Measurements from ENCODE around the gene DEPP1. TPM values are rescaled to one million over a fixed set of nuclear protein-coding genes. Genes with fewer than 3 reads are reported as not detected.

The DEPP1 gene
- total and polyA plus RNA-seq, 2 of the 13 experiments (the other 11 are each of a cell fraction or from before 2014, with no cell fraction given), result 14.8 to 270 TPM

DNA sequence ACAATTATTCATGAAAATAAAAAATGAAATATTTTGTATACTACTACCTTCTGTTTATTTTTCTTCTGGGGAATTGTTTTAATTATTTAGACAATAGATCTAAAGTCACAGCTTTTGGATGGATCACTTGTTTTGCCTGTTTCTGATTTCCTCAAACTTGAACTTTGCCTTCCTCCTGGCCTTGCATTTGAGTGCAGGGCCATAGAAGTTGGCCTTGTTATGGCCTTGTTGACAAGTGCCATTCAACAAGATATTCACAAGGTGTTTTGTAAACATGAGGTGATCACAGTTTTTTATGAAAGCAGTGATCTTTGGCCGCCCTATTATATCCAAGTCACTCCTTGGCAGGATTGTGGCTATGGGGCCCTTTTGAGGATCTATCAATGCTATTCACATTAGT is 26.7 kb upstream of the DEPP1 start (continued):
- TF ChIP-seq PPARG (CRISPR knock-in tag; conservative IDR thresholded peaks at IDR 0.05) (peak; percentile 75), FOXA3 (CRISPR knock-in tag; IDR thresholded peaks at IDR 0.05) (peak; percentile 97), SMAD3 (CRISPR knock-in tag; IDR thresholded peaks at IDR 0.05) (peak; percentile 64; the same call in 1 of the 2 replicates), PRPF4 (IDR thresholded peaks at IDR 0.05; ENCODE audit: low read depth, low read length, poor library complexity, severe bottlenecking) (no peak), SPEN (CRISPR knock-in tag; IDR thresholded peaks at IDR 0.05; ENCODE audit: low read depth) (peak; percentile 48; the same call in 1 of the 2 replicates), ZNF331 (CRISPR knock-in tag; IDR thresholded peaks at IDR 0.05) (0 out of 2 replicates have a peak, but pooled peaks have one; percentile 27), FOXA1 (IDR thresholded peaks at IDR 0.05) (no peak; the same call in 1 of the 2 replicates), FOXA1 (CRISPR knock-in tag; IDR thresholded peaks at IDR 0.05) (peak; percentile 82), SRSF4 (IDR thresholded peaks at IDR 0.05; ENCODE audit: low read depth, low read length, poor library complexity, severe bottlenecking) (no peak), DPF2 (CRISPR knock-in tag; IDR thresholded peaks at IDR 0.05; ENCODE audit: borderline replicate concordance, low read depth) (peak; percentile 50; the same call in 1 of the 2 replicates), ATF1 (CRISPR knock-in tag; IDR thresholded peaks at IDR 0.05) (no peak)
- TF ChIP-seq, protein P1, sequence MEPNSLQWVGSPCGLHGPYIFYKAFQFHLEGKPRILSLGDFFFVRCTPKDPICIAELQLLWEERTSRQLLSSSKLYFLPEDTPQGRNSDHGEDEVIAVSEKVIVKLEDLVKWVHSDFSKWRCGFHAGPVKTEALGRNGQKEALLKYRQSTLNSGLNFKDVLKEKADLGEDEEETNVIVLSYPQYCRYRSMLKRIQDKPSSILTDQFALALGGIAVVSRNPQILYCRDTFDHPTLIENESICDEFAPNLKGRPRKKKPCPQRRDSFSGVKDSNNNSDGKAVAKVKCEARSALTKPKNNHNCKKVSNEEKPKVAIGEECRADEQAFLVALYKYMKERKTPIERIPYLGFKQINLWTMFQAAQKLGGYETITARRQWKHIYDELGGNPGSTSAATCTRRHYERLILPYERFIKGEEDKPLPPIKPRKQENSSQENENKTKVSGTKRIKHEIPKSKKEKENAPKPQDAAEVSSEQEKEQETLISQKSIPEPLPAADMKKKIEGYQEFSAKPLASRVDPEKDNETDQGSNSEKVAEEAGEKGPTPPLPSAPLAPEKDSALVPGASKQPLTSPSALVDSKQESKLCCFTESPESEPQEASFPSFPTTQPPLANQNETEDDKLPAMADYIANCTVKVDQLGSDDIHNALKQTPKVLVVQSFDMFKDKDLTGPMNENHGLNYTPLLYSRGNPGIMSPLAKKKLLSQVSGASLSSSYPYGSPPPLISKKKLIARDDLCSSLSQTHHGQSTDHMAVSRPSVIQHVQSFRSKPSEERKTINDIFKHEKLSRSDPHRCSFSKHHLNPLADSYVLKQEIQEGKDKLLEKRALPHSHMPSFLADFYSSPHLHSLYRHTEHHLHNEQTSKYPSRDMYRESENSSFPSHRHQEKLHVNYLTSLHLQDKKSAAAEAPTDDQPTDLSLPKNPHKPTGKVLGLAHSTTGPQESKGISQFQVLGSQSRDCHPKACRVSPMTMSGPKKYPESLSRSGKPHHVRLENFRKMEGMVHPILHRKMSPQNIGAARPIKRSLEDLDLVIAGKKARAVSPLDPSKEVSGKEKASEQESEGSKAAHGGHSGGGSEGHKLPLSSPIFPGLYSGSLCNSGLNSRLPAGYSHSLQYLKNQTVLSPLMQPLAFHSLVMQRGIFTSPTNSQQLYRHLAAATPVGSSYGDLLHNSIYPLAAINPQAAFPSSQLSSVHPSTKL (CRISPR knock-in tag; IDR thresholded peaks at IDR 0.05), result peak; percentile 94
- TF ChIP-seq, protein P2, sequence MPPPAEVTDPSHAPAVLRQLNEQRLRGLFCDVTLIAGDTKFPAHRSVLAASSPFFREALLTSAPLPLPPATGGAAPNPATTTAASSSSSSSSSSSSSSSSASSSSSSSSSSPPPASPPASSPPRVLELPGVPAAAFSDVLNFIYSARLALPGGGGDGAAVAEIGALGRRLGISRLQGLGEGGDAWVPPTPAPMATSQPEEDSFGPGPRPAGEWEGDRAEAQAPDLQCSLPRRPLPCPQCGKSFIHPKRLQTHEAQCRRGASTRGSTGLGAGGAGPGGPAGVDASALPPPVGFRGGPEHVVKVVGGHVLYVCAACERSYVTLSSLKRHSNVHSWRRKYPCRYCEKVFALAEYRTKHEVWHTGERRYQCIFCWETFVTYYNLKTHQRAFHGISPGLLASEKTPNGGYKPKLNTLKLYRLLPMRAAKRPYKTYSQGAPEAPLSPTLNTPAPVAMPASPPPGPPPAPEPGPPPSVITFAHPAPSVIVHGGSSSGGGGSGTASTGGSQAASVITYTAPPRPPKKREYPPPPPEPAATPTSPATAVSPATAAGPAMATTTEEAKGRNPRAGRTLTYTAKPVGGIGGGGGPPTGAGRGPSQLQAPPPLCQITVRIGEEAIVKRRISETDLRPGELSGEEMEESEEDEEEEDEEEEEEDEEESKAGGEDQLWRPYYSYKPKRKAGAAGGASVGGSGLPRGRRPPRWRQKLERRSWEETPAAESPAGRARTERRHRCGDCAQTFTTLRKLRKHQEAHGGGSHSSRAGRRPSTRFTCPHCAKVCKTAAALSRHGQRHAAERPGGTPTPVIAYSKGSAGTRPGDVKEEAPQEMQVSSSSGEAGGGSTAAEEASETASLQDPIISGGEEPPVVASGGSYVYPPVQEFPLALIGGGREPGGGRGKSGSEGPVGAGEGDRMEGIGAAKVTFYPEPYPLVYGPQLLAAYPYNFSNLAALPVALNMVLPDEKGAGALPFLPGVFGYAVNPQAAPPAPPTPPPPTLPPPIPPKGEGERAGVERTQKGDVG (CRISPR knock-in tag; IDR thresholded peaks at IDR 0.05; ENCODE audit: borderline replicate concordance), result no peak
- TF ChIP-seq, protein P3, sequence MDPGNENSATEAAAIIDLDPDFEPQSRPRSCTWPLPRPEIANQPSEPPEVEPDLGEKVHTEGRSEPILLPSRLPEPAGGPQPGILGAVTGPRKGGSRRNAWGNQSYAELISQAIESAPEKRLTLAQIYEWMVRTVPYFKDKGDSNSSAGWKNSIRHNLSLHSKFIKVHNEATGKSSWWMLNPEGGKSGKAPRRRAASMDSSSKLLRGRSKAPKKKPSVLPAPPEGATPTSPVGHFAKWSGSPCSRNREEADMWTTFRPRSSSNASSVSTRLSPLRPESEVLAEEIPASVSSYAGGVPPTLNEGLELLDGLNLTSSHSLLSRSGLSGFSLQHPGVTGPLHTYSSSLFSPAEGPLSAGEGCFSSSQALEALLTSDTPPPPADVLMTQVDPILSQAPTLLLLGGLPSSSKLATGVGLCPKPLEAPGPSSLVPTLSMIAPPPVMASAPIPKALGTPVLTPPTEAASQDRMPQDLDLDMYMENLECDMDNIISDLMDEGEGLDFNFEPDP (CRISPR knock-in tag; conservative IDR thresholded peaks at IDR 0.05), result 0 out of 2 replicates have a peak, but pooled peaks have one; percentile 35
- TF ChIP-seq, protein P4, sequence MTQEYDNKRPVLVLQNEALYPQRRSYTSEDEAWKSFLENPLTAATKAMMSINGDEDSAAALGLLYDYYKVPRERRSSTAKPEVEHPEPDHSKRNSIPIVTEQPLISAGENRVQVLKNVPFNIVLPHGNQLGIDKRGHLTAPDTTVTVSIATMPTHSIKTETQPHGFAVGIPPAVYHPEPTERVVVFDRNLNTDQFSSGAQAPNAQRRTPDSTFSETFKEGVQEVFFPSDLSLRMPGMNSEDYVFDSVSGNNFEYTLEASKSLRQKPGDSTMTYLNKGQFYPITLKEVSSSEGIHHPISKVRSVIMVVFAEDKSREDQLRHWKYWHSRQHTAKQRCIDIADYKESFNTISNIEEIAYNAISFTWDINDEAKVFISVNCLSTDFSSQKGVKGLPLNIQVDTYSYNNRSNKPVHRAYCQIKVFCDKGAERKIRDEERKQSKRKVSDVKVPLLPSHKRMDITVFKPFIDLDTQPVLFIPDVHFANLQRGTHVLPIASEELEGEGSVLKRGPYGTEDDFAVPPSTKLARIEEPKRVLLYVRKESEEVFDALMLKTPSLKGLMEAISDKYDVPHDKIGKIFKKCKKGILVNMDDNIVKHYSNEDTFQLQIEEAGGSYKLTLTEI (CRISPR knock-in tag; conservative IDR thresholded peaks at IDR 0.05), result no peak
- TF ChIP-seq, protein P5, sequence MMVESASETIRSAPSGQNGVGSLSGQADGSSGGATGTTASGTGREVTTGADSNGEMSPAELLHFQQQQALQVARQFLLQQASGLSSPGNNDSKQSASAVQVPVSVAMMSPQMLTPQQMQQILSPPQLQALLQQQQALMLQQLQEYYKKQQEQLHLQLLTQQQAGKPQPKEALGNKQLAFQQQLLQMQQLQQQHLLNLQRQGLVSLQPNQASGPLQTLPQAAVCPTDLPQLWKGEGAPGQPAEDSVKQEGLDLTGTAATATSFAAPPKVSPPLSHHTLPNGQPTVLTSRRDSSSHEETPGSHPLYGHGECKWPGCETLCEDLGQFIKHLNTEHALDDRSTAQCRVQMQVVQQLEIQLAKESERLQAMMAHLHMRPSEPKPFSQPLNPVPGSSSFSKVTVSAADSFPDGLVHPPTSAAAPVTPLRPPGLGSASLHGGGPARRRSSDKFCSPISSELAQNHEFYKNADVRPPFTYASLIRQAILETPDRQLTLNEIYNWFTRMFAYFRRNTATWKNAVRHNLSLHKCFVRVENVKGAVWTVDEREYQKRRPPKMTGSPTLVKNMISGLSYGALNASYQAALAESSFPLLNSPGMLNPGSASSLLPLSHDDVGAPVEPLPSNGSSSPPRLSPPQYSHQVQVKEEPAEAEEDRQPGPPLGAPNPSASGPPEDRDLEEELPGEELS (CRISPR knock-in tag; IDR thresholded peaks at IDR 0.05), result peak; percentile 94
- TF ChIP-seq, protein P6, sequence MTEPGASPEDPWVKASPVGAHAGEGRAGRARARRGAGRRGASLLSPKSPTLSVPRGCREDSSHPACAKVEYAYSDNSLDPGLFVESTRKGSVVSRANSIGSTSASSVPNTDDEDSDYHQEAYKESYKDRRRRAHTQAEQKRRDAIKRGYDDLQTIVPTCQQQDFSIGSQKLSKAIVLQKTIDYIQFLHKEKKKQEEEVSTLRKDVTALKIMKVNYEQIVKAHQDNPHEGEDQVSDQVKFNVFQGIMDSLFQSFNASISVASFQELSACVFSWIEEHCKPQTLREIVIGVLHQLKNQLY (CRISPR knock-in tag; IDR thresholded peaks at IDR 0.05), result 0 out of 2 replicates have a peak, but pooled peaks have one; percentile 29
